HG03432 (cell line): ENCODE measurements around the gene HSD17B8.
A peak's percentile ranks its signal among the peaks of the same experiment; 100 is the strongest.

Experiments used
- ATAC-seq: cut with Tn5 transposase; IDR thresholded peaks from one replicate; pipeline ENCODE4 v1.9.1; 2021; ENCODE audit warnings: mild to moderate bottlenecking, moderate library complexity; ENCODE audit not compliant: unreplicated experiment

Gene HSD17B8

GRCh38 chr6:33236328-33236727 is 31.9 kb downstream of the HSD17B8 start:
- no peak for ATAC-seq

GRCh38 chr6:33236852-33237251 is 32.4 kb downstream of the HSD17B8 start:
- no peak for ATAC-seq

- ATAC-seq, result no peak
Observed at GRCh38 chr6:33237741-33238140, 33.3 kb downstream of the HSD17B8 start.

- no peak for ATAC-seq
Observed at GRCh38 chr6:33241968-33242367, 37.5 kb downstream of the HSD17B8 start.

- no peak for ATAC-seq
Observed at GRCh38 chr6:33243476-33243875, 39.0 kb downstream of the HSD17B8 start.

GRCh38 chr6:33247977-33248642 is 43.7 kb downstream of the HSD17B8 start:
- ATAC-seq, result peak; percentile 38

GRCh38 chr6:33248643-33248931 is 44.1 kb downstream of the HSD17B8 start:
- ATAC-seq, result peak; percentile 1

- peak; percentile 88 for ATAC-seq
Observed at GRCh38 chr6:33248932-33249731, 44.7 kb downstream of the HSD17B8 start.

- peak; percentile 1 for ATAC-seq
Observed at GRCh38 chr6:33249732-33250630, 45.5 kb downstream of the HSD17B8 start.

GRCh38 chr6:33250731-33251130 is 46.3 kb downstream of the HSD17B8 start:
- ATAC-seq, result no peak

GRCh38 chr6:33251395-33252012 is 47.0 kb downstream of the HSD17B8 start:
- ATAC-seq, result no peak

- ATAC-seq, result no peak
Observed at GRCh38 chr6:33252759-33253158, 48.3 kb downstream of the HSD17B8 start.

- no peak for ATAC-seq
Observed at GRCh38 chr6:33254591-33254990, 50.1 kb downstream of the HSD17B8 start.
